Measurements from ENCODE around the gene FRA10AC1. TPM values are rescaled to one million over a fixed set of nuclear protein-coding genes. Genes with fewer than 3 reads are reported as not detected.

FRA10AC1 gene
- total and polyA plus RNA-seq, 3 experiments from 2014 or later = 7.8 to 12.7 (median 9.8) TPM

Other genes with a start within 250 kb of the FRA10AC1 start
- gene MYOF, start 220.3 kb downstream of the FRA10AC1 start, total RNA-seq = 10 to 100 TPM; 57.0 to 62.8 TPM
- not detected for gene MYOF, start 220.3 kb downstream of the FRA10AC1 start, polyA plus RNA-seq
- 10 to 100 TPM; 41.2 to 44.4 TPM for gene CEP55, start 206.0 kb downstream of the FRA10AC1 start, total RNA-seq
- gene CEP55, start 206.0 kb downstream of the FRA10AC1 start, polyA plus RNA-seq = 0.97 TPM
- not detected for gene FFAR4, start 135.9 kb downstream of the FRA10AC1 start, total RNA-seq
- gene FFAR4, start 135.9 kb downstream of the FRA10AC1 start, polyA plus RNA-seq = not detected
- gene RBP4, start 101.4 kb downstream of the FRA10AC1 start, total RNA-seq = not detected
- gene RBP4, start 101.4 kb downstream of the FRA10AC1 start, polyA plus RNA-seq = not detected
- not detected for gene PDE6C, start 90.1 kb downstream of the FRA10AC1 start, total RNA-seq
- gene PDE6C, start 90.1 kb downstream of the FRA10AC1 start, polyA plus RNA-seq = not detected
- not detected for gene LGI1, start 55.3 kb upstream of the FRA10AC1 start, total RNA-seq
- not detected for gene LGI1, start 55.3 kb upstream of the FRA10AC1 start, polyA plus RNA-seq
- 1 to 10 TPM; 4.6 to 4.7 TPM for gene SLC35G1, start 191.4 kb upstream of the FRA10AC1 start, total RNA-seq
- 2.4 TPM for gene SLC35G1, start 191.4 kb upstream of the FRA10AC1 start, polyA plus RNA-seq

Data from CD8-positive, alpha-beta memory T cell (primary cell).